ENCODE results near the gene KCNH5.

DNA sequence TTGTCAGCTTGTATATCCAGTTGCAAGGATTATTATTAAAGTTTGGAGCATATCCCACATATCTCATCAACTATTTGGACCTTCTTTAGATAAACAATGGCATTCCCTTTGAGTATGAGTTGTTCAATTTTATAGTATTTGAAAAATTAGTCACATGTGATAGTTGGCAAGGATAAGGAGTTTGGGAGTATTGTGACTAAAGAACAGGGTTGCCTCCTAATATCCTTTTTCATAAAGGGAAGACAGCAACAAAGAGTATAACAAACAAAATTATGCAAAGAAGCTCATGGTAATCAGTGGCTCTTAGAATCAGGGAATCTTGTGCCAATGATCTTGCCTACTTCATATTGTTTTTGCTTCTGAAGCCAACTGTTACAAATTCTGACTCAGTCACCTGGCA, 31.2 kb upstream of the KCNH5 start:
- TF ChIP-seq, protein P1, sequence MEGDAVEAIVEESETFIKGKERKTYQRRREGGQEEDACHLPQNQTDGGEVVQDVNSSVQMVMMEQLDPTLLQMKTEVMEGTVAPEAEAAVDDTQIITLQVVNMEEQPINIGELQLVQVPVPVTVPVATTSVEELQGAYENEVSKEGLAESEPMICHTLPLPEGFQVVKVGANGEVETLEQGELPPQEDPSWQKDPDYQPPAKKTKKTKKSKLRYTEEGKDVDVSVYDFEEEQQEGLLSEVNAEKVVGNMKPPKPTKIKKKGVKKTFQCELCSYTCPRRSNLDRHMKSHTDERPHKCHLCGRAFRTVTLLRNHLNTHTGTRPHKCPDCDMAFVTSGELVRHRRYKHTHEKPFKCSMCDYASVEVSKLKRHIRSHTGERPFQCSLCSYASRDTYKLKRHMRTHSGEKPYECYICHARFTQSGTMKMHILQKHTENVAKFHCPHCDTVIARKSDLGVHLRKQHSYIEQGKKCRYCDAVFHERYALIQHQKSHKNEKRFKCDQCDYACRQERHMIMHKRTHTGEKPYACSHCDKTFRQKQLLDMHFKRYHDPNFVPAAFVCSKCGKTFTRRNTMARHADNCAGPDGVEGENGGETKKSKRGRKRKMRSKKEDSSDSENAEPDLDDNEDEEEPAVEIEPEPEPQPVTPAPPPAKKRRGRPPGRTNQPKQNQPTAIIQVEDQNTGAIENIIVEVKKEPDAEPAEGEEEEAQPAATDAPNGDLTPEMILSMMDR (IDR thresholded peaks at IDR 0.05; ENCODE audit: insufficient read depth, low read depth, low read length) = no peak
- no peak for TF ChIP-seq EZH2 (IDR thresholded peaks at IDR 0.05; ENCODE audit: insufficient read depth, low read length)

All from astrocyte (in vitro differentiated cells and primary cell).